CD8-positive, alpha-beta memory T cell (primary cell): ENCODE measurements around the gene EDEM2. TPM values are rescaled to one million over a fixed set of nuclear protein-coding genes. Genes with fewer than 3 reads are reported as not detected.
"Not testable (repeated sequence)": the region's sequence is repeated elsewhere in the genome, so short reads cannot be mapped to it uniquely, and the experiment has no call there.

Source experiments
- CTCF ChIA-PET: fragments of 350-600 bp; sonication (Branson Sonifier 250); formaldehyde crosslinking; loops from one replicate; lab custom pipeline; 2021; ENCODE audit warnings: antibody characterized with exemption; lab: Charles Lee
- POLR2A ChIA-PET: fragments of 350-600 bp; sonication (Branson Sonifier 250); formaldehyde crosslinking; loops from one replicate; lab custom pipeline; 2021; ENCODE audit warnings: antibody characterized with exemption; lab: Charles Lee
- DNase-seq, 5 donors: peaks; one replicate each; pipeline versions ENCODE4 v3.0.0 to v3.0.0-alpha.2; 2020 to 2022; ENCODE audit warnings: mixed read lengths in 1 of 5
- H3K27ac ChIP-seq: one replicate; pipeline ENCODE4 v1.7.0; 2013; ENCODE audit warnings: low read depth, mild to moderate bottlenecking, low read length, moderate library complexity
- H3K27me3 ChIP-seq: 2 replicates; pipeline ENCODE4 v1.7.0; 2013; ENCODE audit warnings: low read length, mild to moderate bottlenecking; ENCODE audit not compliant: insufficient read depth, poor library complexity, severe bottlenecking
- H3K36me3 ChIP-seq: 2 replicates; pipeline ENCODE4 v1.7.0; 2013; ENCODE audit warnings: mild to moderate bottlenecking, low read length, moderate library complexity; ENCODE audit not compliant: insufficient read depth
- H3K4me1 ChIP-seq: 2 replicates; pipeline ENCODE4 v1.7.0; 2013; ENCODE audit warnings: mild to moderate bottlenecking, low read length, moderate library complexity; ENCODE audit not compliant: insufficient read depth
- H3K4me3 ChIP-seq: 2 replicates; pipeline ENCODE4 v1.7.0; 2013; ENCODE audit warnings: mild to moderate bottlenecking, low read length
- H3K9me3 ChIP-seq: 2 replicates; pipeline ENCODE4 v1.7.0; 2013; ENCODE audit warnings: mild to moderate bottlenecking, low read length
- H3K27ac Mint-ChIP-seq, 8 donors: one replicate each; pipeline ENCODE4 v1.8.0; 2020 to 2021; ENCODE audit warnings: mixed read lengths in 8 of 8, mild to moderate bottlenecking in 6 of 8, inconsistent platforms in 3 of 8, moderate library complexity in 3 of 8
- H3K27me3 Mint-ChIP-seq, 2 donors: one replicate each; pipeline ENCODE4 v1.8.0; 2020 to 2021; ENCODE audit warnings: mixed read lengths in 2 of 2, mild to moderate bottlenecking in 1 of 2, moderate library complexity in 1 of 2
- H3K36me3 Mint-ChIP-seq, 3 donors: one replicate each; pipeline ENCODE4 v1.8.0; 2020 to 2021; ENCODE audit warnings: mixed read lengths in 3 of 3, inconsistent platforms in 1 of 3, mild to moderate bottlenecking in 1 of 3
- H3K4me1 Mint-ChIP-seq, 3 donors: one replicate each; pipeline ENCODE4 v1.8.0; 2020 to 2021; ENCODE audit warnings: mixed read lengths in 3 of 3, inconsistent platforms in 1 of 3, mild to moderate bottlenecking in 1 of 3
- H3K4me3 Mint-ChIP-seq, 7 donors: one replicate each; pipeline ENCODE4 v1.8.0; 2020 to 2021; ENCODE audit warnings: mixed read lengths in 7 of 7, mild to moderate bottlenecking in 6 of 7, moderate library complexity in 4 of 7, inconsistent platforms in 2 of 7
- H3K9me3 Mint-ChIP-seq, 5 donors: one replicate each; pipeline ENCODE4 v1.8.0; 2020 to 2022; ENCODE audit warnings: mixed read lengths in 5 of 5, mild to moderate bottlenecking in 3 of 5, moderate library complexity in 2 of 5, inconsistent platforms in 1 of 5
- polyA plus RNA-seq: library from polyadenylated mRNA; unstranded; fragments of 300-500 nt; fragmentation: Illumina TruSeq; gene quantifications from one replicate; pipeline ENCODE4 v1.2.3, GENCODE V29; 2021
- total RNA-seq, 2 experiments: library from RNA; stranded (reverse); gene quantifications; one replicate each; pipeline ENCODE4 v1.2.3, GENCODE V29; 2021

Gene EDEM2
- total and polyA plus RNA-seq, 3 experiments from 2014 or later: 19.3 to 48.4 (median 20.1) TPM

DNA sequence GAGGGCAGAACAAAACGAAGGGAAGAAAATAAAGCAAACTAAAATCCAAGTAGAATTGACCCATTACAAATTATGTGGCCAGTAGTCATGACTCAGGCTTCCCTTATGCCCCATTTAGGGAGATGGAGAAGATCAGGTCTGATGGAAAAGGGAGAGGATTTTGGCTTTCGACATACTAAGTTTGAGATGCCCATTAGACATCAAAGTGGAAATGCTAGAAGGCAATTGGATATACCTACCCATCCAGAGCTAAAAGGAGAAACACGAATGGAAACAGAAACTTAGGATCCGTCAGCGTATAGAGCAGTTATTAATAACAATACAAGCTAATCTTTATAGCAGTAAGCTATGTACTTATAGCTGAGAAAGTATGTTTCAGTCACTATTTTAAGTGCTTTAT is 59.3 kb downstream of the EDEM2 start:
- Mint-ChIP-seq H3K27me3 (no peaks in the 10 kb centered on the region), H3K4me3 (peak overlapping the region in 1 of 7 donors; percentile 76), H3K9me3 (no peaks in the 10 kb centered on the region), H3K36me3 (peaks cover 0 to 24% (median 2%) of the 10 kb centered on the region in 3 donors), H3K4me1 (peaks cover 54 to 76% (median 67%) of the 10 kb centered on the region in 3 donors), H3K27ac (peak overlapping the region in 4 of 8 donors; percentile 26 to 67 (median 40))
- Histone ChIP-seq H3K36me3 (no peaks in the 10 kb centered on the region), H3K27me3 (no peaks in the 10 kb centered on the region), H3K4me1 (peaks cover 27% of the 10 kb centered on the region), H3K9me3 (no peaks in the 10 kb centered on the region), H3K27ac (no peak overlapping the region), H3K4me3 (no peak overlapping the region)
- no peak for DNase-seq
- CTCF ChIA-PET: interaction anchor here (1.2 kb wide), 1 partner anchor 9 kb away, joined by 7 read pairs; no protein-coding TSS in a partner anchor
- POLR2A ChIA-PET: no interaction called here

DNA sequence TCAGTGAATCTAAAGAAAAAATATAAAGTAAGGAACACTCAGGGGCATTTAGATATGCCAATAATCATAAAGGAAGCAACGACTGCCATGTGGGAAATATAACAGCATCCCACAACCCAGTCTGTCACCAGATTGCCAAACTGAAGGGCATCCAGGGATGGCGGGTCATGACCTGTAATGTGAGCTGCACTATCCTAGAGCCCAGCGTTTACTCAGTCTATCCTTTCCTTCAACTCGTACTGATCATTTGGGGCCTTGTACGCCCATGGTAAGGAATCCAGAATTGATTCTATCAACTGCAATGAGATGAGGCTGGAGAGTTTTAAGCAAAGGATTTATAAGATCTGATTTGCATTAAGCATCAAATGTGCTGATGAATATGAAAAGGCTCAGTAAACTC is 59.8 kb downstream of the EDEM2 start:
- CTCF ChIA-PET: interaction anchor here (1.2 kb wide), 1 partner anchor 9 kb away, joined by 7 read pairs; no protein-coding TSS in a partner anchor
- Mint-ChIP-seq H3K27ac (peak overlapping the region in 4 of 8 donors; percentile 26 to 67 (median 40)), H3K4me3 (peak overlapping the region in 1 of 7 donors; percentile 7), H3K27me3 (no peaks in the 10 kb centered on the region), H3K9me3 (no peaks in the 10 kb centered on the region), H3K36me3 (peaks cover 0 to 24% (median 2%) of the 10 kb centered on the region in 3 donors), H3K4me1 (peaks cover 56 to 78% (median 70%) of the 10 kb centered on the region in 3 donors)
- POLR2A ChIA-PET: no interaction called here
- Histone ChIP-seq H3K4me1 (peaks cover 27% of the 10 kb centered on the region), H3K27me3 (no peaks in the 10 kb centered on the region), H3K9me3 (no peaks in the 10 kb centered on the region), H3K4me3 (no peak overlapping the region), H3K36me3 (no peaks in the 10 kb centered on the region), H3K27ac (no peak overlapping the region)
- DNase-seq: no peak

DNA sequence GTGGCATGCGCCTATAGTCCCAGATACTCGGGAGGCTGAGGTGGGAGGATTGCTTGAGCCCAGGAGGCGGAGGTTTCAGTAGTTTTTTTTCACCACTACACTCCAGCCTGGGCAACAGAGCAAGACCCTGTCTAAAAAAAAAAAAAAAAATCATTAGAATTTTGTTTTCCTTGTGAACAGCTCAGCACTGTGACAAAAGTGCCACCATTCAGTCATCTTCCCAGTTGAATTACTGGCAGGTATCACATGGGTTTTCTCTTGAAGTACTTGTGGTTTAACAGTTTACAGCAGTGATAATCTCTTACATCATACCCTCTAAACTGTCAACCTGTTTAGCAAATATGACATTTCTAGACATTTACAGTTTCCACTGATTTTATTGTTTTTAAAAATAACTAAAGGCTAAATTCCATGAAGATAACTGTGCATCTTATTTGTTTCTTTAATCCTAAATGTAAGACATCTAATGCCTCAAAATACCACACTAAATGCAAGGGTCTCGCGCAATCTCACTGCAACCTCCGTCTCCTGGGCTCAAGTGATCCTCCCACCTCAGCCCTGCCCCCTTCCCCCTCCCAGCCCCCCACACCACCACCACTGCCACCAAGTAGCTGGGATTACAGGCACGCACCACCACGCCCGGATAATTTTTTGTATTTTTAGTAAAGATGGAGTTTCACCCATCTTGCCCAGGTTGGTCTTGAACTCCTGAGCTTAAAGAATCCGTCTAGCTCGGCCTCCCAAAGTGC is 61.5 kb downstream of the EDEM2 start:
- Histone ChIP-seq H3K4me1 (peaks cover 18% of the 10 kb centered on the region), H3K36me3 (no peaks in the 10 kb centered on the region), H3K27ac (no peak overlapping the region), H3K4me3 (no peak overlapping the region), H3K9me3 (no peaks in the 10 kb centered on the region), H3K27me3 (no peaks in the 10 kb centered on the region)
- Mint-ChIP-seq H3K4me3 (peak overlapping the region in 2 of 7 donors; percentile 40 to 44), H3K4me1 (peaks cover 55 to 82% (median 73%) of the 10 kb centered on the region in 3 donors), H3K36me3 (peaks cover 0 to 20% (median 2%) of the 10 kb centered on the region in 3 donors), H3K27ac (peak overlapping the region in 7 of 8 donors; percentile 40 to 87 (median 74)), H3K9me3 (no peaks in the 10 kb centered on the region), H3K27me3 (no peaks in the 10 kb centered on the region)
- POLR2A ChIA-PET: interaction anchor here (0.6 to 0.7 kb wide), 2 partner anchors 195 to 869 kb away, joined by 3 read pairs; no protein-coding TSS in a partner anchor
- CTCF ChIA-PET: interaction anchor here (2.6 kb wide), 1 partner anchor 11 kb away, joined by 7 read pairs; no protein-coding TSS in a partner anchor
- DNase-seq: peak in 2 of 5 donors; percentile 14 to 19

DNA sequence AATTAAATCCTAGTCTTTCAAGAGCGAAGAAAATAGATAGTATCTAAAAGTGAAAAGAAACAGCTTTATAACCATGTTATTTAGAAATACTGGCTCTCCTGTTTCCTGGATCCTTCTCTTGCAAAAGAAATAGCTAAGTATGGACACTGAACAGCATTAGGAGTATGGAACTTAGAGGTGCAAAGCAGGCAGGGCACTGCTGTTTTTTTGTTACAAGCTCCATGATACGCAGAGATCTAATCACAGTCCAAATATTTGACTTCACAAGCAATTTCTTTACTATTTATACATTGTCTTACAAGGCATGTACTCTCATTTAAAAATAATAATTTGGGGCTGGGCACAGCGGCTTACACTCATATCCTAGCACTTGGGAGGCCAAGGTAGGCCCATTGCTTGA is 62.1 kb downstream of the EDEM2 start:
- Mint-ChIP-seq H3K4me1 (peaks cover 57 to 82% (median 74%) of the 10 kb centered on the region in 3 donors), H3K9me3 (no peaks in the 10 kb centered on the region), H3K4me3 (no peak overlapping the region), H3K27ac (peak overlapping the region in 6 of 8 donors; percentile 15 to 55 (median 36)), H3K36me3 (peaks cover 0 to 20% (median 2%) of the 10 kb centered on the region in 3 donors), H3K27me3 (no peaks in the 10 kb centered on the region)
- H3K27me3 ChIP-seq: no peaks in the 10 kb centered on the region
- ChIA-PET CTCF (interaction anchor here (2.6 kb wide), 1 partner anchor 11 kb away, joined by 7 read pairs; no protein-coding TSS in a partner anchor), POLR2A (no interaction called here)
- H3K9me3 ChIP-seq: no peaks in the 10 kb centered on the region
- no peak overlapping the region for H3K27ac ChIP-seq
- H3K36me3 ChIP-seq: no peaks in the 10 kb centered on the region
- peaks cover 22% of the 10 kb centered on the region for H3K4me1 ChIP-seq
- no peak for DNase-seq
- H3K4me3 ChIP-seq: no peak overlapping the region

DNA sequence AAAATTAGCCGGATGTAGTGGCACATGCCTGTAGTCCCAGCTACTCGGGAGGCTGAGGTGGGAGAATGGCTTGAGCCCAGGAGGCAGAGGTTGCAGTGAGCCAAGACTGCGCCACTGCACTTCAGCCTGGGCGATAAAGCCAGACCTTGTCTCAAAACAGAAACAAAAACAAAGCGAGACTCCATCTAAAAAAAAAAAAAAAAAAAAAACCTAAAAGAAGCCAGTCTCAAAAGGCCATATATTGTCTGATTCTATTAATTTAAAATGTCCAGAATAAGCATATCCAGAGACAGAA is 66.8 kb downstream of the EDEM2 start:
- peaks cover 21% of the 10 kb centered on the region for H3K4me1 ChIP-seq
- H3K9me3 ChIP-seq, H3K9me3 Mint-ChIP-seq, H3K4me3 ChIP-seq, H3K27me3 Mint-ChIP-seq, DNase-seq, H3K27me3 ChIP-seq, H3K27ac ChIP-seq: not testable (repeated sequence)
- peaks cover 50 to 69% (median 62%) of the 10 kb centered on the region in 3 donors for H3K4me1 Mint-ChIP-seq
- H3K36me3 ChIP-seq: peaks cover 13% of the 10 kb centered on the region
- peaks cover 9 to 40% (median 10%) of the 10 kb centered on the region in 3 donors for H3K36me3 Mint-ChIP-seq
- ChIA-PET POLR2A (interaction anchor here (0.6 kb wide), 1 partner anchor 16 kb away, joined by 4 read pairs; no protein-coding TSS in a partner anchor), CTCF (interaction anchor here (1.0 kb wide), 1 partner anchor 16 kb away, joined by 7 read pairs; no protein-coding TSS in a partner anchor)
- H3K27ac Mint-ChIP-seq: peak overlapping the region; percentile 35 to 91 (median 58)
- H3K4me3 Mint-ChIP-seq: peak overlapping the region in 6 of 7 donors; percentile 15 to 82 (median 58)

DNA sequence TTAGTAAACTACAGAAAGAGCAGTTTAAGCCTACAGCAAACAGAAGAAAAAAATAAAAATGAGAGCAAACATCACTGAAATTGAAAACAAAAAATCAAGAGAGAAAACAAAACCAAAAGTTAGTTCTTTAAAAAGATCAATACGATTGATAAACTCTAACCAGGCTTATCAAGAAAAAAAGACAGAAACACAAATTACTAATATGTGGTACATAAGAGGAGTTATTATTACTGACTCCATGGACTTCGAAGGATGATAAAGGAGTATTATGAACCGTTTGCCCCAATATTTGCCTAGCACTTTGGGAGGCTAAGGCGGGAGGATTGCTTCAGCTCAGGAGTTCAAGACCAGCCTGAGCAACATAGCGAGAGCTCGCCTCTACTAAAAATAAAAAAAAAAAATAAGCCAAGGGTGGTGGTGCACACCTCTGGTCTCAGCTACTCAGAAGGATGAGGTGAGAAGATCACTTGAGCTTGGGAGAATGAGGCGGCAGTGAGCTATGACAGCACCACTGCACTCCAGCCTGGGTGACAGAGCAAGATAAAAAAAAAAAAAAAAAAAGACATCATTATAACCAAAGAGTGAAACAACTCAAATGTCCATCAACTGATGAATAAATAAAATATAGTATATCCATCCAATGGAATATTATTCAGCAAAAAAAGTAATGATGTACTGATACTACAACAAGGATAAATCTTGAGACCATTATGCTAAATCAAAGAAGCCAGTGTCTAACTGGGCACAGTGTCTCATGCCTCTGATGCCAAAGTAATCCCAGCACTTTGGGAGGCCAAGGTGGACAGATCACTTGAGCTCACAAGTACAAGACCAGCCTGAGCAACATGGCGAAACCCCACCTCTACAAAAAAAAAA is 67.4 kb downstream of the EDEM2 start:
- Mint-ChIP-seq H3K27me3 (no peaks in the 10 kb centered on the region), H3K9me3 (no peaks in the 10 kb centered on the region), H3K4me1 (peaks cover 47 to 63% (median 57%) of the 10 kb centered on the region in 3 donors), H3K36me3 (peaks cover 9 to 44% (median 12%) of the 10 kb centered on the region in 3 donors), H3K4me3 (peak overlapping the region; percentile 15 to 82 (median 59)), H3K27ac (peak overlapping the region in 7 of 8 donors; percentile 45 to 95 (median 78))
- DNase-seq: no peak
- CTCF ChIA-PET: interaction anchor here (1.0 kb wide), 1 partner anchor 17 kb away, joined by 7 read pairs; no protein-coding TSS in a partner anchor
- H3K27me3 ChIP-seq: no peaks in the 10 kb centered on the region
- POLR2A ChIA-PET: interaction anchor here (0.6 kb wide), 1 partner anchor 17 kb away, joined by 4 read pairs; no protein-coding TSS in a partner anchor
- H3K4me1 ChIP-seq: peaks cover 15% of the 10 kb centered on the region
- no peak overlapping the region for H3K4me3 ChIP-seq
- peaks cover 13% of the 10 kb centered on the region for H3K36me3 ChIP-seq
- H3K9me3 ChIP-seq: no peaks in the 10 kb centered on the region
- no peak overlapping the region for H3K27ac ChIP-seq

DNA sequence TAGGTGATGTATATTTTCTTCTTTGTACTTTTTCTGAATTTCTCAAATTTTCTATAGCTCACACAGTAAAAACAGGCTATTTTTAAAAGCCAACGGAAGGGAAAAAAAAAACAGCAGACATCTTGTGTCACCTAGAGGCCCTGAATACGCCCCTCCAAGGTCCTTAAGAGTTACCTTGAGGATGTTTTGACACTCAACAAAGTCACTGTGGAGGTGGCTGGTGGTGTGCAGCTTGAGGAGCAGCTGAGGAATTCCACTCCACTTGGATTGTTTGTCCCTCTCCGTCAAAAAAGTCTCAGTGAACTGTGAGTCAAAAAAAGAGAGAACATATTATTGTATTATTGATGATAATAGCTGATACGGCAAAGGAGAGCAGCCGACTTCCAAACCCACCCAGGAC is 69.3 kb downstream of the EDEM2 start:
- Histone ChIP-seq H3K36me3 (peaks cover 13% of the 10 kb centered on the region), H3K4me3 (no peak overlapping the region), H3K27ac (no peak overlapping the region), H3K9me3 (no peaks in the 10 kb centered on the region), H3K4me1 (peaks cover 15% of the 10 kb centered on the region), H3K27me3 (no peaks in the 10 kb centered on the region)
- H3K36me3 Mint-ChIP-seq: peaks cover 13 to 51% (median 13%) of the 10 kb centered on the region in 3 donors
- peaks cover 45 to 51% (median 50%) of the 10 kb centered on the region in 3 donors for H3K4me1 Mint-ChIP-seq
- H3K27me3 Mint-ChIP-seq: no peaks in the 10 kb centered on the region
- H3K9me3 Mint-ChIP-seq: no peaks in the 10 kb centered on the region
- H3K27ac Mint-ChIP-seq: peak overlapping the region in 2 of 8 donors; percentile 17 to 46
- no peak overlapping the region for H3K4me3 Mint-ChIP-seq
- ChIA-PET POLR2A (interaction anchor here (0.5 kb wide), 1 partner anchor 107 kb away, joined by 7 read pairs; no protein-coding TSS in a partner anchor), CTCF (interaction anchor here (0.6 to 1.7 kb wide), 3 partner anchors 13 to 19 kb away, joined by 3 to 5 read pairs (median 3); no protein-coding TSS in a partner anchor)
- no peak for DNase-seq
